Measurements from ENCODE around the gene COPG1. TPM values are rescaled to one million over a fixed set of nuclear protein-coding genes. Genes with fewer than 3 reads are reported as not detected.

COPG1 gene
- total RNA-seq, 1 donor from 2014 or later = 83.9 TPM

DNA sequence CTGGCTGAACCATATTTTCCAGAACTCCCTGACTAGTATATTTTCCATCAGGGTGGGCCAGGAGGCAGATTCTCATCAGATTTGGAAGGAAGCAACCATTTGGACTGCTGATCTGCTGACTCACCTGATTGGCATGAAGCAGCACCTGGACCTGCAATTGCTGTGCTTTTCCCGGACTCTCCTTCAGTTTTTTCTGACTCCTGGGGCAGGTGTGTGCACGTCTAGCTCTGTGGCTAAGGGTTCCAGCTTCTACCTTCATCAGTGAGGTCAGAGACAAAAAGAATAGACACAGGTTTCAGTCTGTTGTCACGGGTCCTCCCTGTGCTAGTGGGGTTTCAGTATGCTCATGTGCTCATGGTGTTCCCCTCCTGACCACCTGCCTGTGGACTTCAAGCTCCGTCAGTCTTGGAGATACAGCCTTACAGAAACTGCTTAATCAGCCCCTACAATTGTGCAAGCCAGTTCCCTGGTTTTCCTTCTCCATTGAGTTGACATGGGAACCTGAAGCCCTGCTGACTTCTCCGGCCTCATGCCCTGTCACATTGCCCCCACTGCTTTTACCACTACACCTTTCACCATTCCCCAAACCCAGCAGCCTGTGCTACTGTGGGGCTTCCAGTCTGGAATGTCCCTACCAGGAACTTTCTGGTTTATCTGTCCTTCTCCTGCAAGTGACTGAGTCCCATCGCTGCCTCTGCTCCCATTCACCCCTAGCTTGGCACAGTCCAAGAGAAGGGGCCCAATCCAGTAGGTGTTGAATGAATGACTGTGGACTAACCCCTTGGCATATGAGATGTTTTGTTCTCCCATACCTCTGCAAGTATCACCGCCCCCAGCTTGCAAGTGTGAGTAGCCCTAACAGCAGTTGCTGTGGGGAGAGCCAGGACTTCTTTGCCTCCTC is 61.0 kb downstream of the COPG1 start:
- DNase-seq (ENCODE audit: missing footprints) (no peak), ATAC-seq (no peak)
- intact Hi-C loops (cut with DNase I) = no loop called here

DNA sequence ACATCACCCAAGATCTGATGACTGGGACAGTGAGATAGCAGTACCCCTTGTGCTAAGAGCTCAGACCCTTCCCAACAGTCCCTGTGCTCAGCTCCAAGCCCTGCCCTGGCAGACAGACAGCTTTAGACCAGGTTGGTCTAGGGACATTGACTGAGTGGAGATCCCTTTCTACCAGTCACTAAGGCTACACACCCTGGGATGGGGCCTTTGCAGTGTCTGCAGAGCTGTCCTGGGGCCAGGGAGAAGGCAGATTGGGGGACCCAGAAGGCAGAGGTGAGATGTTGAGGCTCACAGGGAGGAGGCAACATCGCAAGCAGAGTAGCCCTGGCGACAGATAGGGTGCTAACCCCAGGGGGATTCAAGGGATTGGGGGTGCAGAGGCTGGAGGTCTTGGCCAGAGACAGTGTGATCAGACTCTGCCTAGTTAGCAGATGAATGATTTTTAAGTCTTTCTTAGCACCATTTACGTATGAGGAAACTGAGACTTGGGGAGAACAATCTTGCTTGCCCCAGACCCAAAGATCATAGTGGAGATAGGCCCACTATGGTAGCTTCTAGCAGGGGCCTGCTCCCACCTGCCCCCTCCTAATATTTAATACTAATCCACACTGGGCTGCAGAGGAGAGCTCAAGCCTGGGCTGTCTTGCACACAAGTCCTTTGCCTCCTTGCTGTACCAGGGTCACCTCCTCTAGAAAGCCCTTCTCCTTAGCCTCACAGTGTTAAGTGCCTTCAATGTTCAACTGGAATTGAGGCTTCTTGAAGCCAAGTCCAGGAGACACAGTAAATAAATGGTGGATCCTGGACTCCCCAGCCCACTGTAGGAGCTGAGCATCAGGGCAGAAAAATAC is 61.9 kb downstream of the COPG1 start:
- intact Hi-C loops (cut with DNase I) = no loop called here
- ATAC-seq (no peak), DNase-seq (ENCODE audit: missing footprints) (no peak)

DNA sequence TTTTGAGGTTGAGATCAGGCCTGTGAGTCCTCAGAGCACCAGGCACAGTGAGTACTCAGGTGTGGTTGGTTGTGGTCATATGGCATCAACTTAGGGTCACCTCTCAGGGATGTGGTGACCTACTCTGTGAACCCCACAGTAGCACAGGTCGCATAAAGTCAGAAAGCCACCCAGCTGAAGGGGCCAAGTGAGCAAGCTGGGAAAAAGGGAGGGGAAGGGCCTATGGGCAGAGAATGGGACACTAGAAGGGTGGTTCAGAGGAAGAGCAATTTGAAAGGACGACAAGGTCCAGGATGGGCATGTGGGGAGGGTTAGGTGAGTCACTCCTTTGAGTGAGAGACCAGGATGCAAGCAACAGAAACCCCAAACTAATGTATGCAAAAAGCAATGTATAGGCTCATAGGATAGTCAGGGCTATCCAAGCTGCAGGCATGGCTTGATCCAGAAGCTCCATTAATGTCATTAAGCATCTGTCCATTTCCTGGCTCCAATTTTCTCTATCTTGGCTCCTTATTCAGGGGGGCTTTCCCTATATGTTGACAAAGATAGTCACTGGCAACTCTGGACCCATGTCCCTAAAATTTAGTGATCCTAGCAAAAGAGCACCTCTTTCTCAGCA is 62.7 kb downstream of the COPG1 start:
- intact Hi-C loops (cut with DNase I) = no loop called here
- ATAC-seq = no peak

DNA sequence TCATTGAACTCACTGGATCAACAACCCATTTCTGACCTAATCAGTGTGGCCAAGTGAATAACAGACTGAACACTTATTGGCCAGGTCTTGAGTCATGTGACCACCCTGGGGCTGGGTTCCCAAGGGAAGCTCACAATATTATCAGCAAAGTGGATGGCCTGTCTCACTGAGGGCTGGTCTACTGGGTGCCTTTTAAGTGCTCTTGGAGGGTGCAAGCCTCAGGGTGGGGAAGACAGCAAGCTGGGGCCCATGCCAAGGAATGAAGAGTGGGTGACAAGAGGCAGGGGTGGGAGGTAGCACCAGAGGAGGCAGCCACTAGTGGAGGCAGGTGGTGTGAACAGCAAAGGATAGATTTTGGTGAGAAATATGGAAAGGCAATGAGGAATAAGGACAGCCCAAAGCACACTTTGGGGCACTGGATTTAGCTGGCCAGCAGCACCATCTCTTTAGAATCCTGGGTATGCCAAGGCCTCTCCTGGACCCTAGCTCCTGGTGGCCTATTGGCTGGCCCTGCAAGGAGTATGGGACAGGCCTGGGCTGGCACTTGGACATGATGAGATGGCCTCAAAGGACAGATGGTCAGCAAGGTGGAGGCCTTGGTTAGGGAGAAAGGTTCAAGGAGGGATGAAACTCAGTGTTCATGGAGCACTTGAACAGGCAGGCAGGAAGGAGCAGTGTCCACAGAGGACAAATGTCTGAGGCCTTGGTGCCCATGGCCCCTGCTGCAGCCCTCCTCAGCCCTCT is 63.4 kb downstream of the COPG1 start:
- intact Hi-C loops (cut with DNase I) = no loop called here
- no peak for ATAC-seq

More for the DNA sequence above, 62.7 kb downstream of the COPG1 start:
- DNase-seq (ENCODE audit: missing footprints) = no peak

DNA sequence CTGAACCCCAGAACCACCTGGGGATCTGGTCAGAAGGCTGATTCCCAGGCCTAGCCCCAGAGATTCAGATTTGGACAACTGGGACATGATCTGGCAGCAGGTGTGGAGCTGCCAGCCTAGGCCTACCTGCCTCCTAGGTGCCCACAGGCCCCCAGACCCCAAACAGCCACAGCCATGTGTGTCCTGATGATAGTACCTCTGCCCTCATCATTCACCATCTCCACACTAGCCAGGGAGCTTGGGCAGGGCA is 63.9 kb downstream of the COPG1 start:
- DNase-seq (ENCODE audit: missing footprints) = no peak
- no peak for ATAC-seq
- intact Hi-C loops (cut with DNase I) = no loop called here

More for the DNA sequence above, 63.4 kb downstream of the COPG1 start:
- no peak for DNase-seq (ENCODE audit: missing footprints)

DNA sequence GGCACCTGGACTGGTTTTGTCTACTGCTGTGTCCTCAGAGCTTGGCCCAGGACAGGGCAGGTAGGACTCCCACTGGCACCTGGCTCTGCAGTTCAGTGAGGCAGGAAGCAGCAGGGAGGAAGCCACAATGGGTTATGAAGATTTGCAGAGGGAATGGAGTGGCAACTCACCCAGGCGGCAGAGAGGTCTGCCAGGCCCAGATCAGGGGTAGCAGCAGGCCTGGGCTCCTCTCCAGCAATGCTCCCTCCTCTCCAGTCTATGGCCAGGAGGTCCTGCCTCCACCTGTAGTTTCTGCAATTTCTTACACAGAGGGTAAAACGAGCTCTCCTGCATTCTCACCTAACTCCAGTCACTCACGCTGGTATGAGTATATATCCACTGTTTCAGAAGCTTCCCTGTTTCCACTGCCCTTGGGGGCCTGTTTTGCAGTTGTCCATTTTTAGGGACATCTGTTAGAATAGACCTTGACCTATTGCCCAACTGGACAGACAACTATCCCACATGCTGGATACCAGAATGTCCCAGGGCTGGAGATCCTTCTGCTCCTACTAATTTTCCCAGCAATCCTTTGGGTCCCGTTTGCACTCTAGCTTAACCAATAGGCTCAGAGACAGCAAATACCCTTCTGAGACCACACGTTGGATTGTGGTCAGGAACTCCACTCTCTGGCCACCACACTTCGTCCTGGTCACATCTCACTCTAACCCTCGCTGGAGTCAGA is 64.4 kb downstream of the COPG1 start:
- DNase-seq (ENCODE audit: missing footprints) (no peak), ATAC-seq (peak; percentile 1)
- intact Hi-C loops (cut with DNase I) = no loop called here

DNA sequence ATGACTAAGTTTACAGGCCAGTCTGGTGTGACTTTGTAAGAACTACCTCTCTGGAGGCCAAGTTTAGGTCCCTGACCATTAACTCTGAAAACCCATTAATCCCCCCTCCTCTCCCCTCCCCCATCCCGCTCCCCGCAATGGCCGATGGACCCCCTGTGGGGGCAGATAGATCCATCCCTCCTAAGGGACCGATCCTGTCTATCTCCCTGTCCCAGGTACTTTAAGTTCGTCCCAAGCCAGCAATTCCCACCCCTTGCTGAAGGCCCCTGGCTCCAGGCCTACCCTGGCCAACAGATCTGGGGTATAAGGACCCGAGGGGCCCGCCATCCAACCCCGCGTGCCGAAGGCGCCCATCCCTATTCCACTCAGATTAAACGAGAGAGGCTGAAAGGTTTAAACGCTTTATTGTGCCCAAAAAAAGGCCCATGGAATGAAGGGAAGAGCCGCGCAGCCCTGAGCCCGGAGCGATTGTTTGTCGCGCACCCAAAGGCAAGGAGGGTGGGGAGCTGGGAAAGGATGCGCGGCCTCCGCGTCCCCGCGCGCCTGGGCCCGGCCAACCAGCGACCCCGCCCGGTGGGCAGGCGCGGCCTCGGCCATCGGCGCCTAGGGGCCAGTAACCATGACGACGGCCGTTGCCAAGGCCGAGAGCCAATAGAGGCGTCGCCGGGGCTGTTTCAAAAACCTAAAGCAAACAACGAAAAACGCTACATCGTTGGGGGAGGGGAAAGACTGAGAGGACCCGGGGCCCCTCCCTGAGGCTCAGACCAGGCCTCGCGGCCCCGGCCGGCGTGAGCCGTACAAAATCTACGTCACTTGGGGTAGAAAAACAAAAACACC is 65.2 kb downstream of the COPG1 start:
- intact Hi-C loops (cut with DNase I) = no loop called here
- DNase-seq (ENCODE audit: missing footprints) (peak; percentile 92), ATAC-seq (peak; percentile 79)

DNA sequence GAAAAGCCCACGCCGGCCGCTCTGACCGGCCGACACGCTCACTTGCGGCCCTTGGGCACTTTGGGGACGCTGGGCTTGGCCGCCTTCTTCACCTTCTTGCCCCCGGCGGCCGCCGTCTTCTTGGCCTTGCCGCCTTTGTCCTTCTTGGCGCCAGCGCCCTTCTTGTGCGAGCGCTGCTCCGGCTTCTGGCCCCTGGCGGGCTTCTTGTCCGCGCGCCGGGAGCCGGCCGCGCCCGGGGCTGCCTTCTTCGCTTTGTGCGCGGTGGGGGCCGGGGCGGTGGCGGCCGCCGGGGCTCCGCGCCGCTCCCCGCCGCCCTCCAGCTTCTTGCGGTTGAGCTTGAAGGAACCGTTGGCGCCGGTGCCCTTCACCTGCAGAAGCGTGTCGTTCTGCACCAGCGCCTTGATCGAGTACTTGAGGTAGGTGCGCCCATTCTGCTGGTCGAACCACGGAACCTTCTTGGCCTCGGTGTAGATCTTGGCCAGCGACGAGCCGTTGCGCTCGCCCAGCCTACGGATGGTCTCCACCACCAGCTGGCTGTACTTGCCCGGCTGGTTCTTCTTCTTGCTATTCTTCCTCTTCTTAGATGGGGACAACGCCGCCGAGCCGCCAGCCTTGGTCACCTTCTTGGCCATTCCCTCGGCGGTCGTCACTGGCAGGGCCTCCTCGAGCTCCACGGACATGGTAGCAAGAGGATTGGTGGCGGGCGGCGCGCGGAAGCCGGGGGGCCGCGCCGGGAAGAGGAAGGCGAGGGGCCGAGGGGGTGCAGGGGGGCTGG is 66.0 kb downstream of the COPG1 start:
- intact Hi-C loops (cut with DNase I) = no loop called here
- DNase-seq (ENCODE audit: missing footprints) = peak; percentile 76
- ATAC-seq = peak; percentile 4

DNA sequence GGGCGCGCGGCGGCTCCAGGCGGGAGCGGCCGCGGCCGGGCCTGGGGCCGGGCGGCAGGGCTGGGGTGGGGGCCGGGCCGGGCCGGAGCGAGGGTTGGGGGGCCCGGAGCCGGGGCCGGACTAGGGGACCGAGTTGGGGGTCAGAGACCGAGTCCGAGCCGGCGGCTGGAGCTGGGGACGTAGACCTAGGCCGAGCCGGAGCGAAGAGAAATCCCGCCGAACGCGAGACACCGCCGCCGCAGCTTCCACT is 66.5 kb downstream of the COPG1 start:
- ATAC-seq (no peak), DNase-seq (ENCODE audit: missing footprints) (no peak)
- intact Hi-C loops (cut with DNase I) = loop anchor here (2.0 kb wide), 1 partner anchor 37 kb away; the partner anchor contains the start of gene HMCES

DNA sequence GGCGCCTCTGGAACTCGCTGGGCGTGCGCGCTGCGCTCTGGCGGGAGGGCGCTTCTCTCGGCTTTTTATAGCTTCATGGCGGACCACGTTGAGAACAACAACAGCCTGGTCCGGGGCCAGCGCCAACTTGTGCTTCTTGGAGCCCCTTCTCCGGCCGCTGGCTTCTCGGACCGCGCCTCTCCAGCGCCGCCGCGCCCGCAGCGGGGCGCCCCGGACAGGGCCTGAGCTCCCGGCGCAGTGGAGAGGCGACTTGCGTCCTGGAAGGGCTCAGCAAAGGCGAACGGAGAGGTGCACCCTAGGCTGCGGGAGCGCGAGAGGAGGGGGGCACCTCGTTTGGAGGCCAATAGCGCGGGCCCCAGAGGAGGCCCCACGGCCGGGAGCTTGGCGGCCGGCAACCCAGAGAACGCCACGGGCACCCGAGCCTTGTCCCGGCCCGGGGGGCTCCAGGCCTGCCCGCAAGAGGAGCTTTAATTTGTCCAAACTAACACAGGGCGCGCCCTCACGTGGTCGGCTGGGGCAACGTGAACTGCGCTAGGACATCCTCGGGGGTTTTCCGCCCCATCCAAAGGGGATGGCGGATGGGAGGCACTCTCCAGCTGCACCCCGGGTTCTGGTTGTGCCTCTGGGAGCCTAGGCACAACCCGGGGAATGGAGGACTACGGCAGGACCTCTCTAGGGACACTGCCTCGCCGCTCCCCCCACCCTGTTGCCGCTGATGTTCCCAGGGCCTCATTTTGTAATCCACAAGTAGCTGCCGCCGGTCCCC is 67.0 kb downstream of the COPG1 start:
- DNase-seq (ENCODE audit: missing footprints) (peak; percentile 92), ATAC-seq (peak; percentile 58)
- intact Hi-C loops (cut with DNase I) = loop anchor here (2.0 kb wide), 1 partner anchor 38 kb away; the partner anchor contains the start of gene HMCES

DNA sequence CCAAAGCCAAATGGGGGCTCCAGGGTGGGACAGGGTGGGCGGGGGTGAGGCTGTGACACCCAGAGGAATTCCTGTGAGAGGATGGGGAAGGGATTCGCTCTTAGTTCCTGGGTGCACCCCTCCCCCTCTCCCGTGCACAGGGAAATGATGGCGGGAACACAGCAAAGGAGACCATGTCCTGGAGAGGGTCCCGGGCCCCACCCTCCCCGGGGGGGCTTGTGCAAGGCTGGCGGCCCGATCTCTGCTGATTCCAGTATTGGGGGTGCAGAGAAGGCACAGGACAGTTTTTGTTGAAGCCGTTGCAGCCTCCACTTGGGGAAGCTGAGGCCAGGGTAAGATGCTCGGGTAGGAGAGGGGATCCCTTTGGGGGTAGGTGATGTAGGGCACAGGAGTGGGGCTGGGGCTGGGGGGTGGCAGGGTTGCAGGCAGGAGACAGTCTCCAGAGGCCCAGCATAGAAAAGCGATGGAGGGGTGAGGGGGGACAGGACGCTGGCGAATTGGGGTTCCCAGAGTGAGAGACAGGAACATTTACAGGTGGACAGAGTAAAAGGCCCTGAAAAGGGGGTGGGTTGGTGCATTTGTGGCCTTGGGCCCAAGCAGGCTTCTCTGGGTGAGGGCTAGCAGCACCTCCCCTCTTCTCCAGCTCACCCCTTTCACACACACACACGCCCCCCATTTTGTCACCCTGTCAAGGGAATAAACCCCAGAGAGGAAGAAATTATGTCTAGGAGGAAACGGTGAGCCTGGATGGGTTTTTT is 67.8 kb downstream of the COPG1 start:
- no peak for DNase-seq (ENCODE audit: missing footprints)
- ATAC-seq = no peak
- intact Hi-C loops (cut with DNase I) = loop anchor here (2.0 kb wide), 1 partner anchor 38 kb away; the partner anchor contains the start of gene HMCES

DNA sequence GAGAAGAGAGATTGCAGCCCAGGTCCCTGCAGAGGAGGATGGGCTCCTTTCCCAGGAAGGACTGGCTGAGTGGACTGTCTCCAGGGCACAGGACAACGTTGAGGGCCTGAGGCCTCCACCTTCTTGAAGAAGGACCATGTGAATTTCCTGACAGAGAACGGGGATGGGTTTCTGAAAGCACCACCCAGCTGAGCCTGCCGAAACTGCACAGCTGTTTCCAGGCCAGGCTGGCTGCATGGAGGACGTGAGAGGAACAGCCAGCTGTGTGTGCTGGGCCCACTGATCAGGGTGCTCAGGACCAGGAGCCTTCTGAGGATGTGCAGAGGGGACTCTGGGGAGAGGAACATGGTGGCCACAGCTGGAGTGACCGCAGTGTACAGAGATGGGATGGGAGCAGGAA is 68.4 kb downstream of the COPG1 start:
- ATAC-seq (no peak), DNase-seq (ENCODE audit: missing footprints) (no peak)
- intact Hi-C loops (cut with DNase I) = loop anchor here (2.0 kb wide), 1 partner anchor 39 kb away; the partner anchor contains the start of gene HMCES

DNA sequence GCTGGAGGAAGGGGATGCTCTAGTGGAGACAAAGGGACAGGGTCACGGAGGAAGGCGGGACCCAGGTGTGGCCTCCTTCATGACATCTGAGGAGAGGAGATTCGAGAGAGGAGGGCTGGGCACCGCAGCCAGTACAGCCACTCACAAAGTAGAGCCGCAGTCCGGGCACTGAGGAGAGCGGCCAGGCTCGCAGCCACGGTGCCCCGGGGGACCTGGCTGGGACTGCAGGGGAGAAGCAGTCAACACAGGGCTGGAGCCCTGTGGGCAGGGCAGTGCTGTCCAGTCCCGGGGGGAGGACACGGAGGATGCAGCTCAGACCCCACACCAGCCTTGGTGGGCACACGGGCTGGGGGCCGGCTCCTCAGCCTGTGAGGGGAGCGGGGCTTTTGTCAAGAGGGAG is 69.5 kb downstream of the COPG1 start:
- DNase-seq (ENCODE audit: missing footprints) = no peak
- ATAC-seq = no peak
- intact Hi-C loops (cut with DNase I) = no loop called here

DNA sequence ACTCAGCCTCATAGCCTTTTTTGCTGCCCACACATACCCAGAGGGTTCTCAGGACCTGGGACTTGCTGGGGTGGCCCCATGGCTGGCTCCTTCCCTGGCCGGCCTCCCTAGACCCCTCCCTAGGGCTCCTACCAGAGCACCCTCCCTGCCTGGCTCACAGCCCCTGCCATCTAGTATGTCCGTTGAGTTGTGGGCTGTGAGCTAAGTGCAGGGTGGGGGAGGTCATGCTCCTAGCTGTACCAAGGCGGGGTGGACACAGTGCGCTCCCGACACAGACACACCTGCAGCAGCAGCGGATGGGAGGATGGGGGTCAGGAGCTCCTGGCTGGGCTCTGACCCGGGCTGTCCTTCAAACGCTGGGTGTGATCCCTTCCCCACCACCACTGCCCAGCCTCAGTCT is 70.9 kb downstream of the COPG1 start:
- intact Hi-C loops (cut with DNase I) = no loop called here
- ATAC-seq (no peak), DNase-seq (ENCODE audit: missing footprints) (no peak)

DNA sequence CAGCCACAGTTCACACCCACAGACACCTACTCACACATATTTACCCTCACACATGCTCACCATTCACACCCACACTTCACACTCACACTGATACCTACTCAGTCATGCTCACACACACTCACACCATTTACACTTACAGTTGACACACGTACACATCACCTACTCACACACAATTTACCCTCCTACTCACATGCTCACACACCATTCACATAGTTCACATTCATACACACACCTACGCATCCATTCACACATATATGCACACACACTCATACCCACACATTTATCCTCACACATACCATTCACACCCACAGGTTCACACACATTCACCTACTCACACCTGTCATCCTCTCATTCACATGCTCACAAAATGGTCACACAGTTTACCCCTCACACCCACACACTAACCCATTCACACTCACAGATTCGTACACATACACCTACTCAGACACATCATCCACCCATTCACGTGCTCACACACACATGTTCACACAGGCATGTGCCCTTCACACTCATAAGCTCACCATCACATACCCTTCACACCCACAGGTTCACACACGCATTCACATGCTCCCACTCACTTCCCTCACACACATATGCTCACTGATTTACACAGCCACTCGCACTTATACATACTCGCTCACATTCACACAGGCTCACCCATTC is 71.5 kb downstream of the COPG1 start:
- DNase-seq (ENCODE audit: missing footprints) (no peak), ATAC-seq (no peak)
- intact Hi-C loops (cut with DNase I) = no loop called here
